Neural progenitor cell (in vitro differentiated cells): ENCODE data around the gene DGKE.

ENCODE experiments used
- EZH2 ChIP-seq: fragments of 200-600 bp; sonication (generic); IDR thresholded peaks from 2 replicates; pipeline ENCODE4 v1.6.1; 2017; ENCODE audit warnings: antibody characterized with exemption, mild to moderate bottlenecking, moderate library complexity
- EZH2phosphoT487 ChIP-seq: fragments of 200-600 bp; sonication (generic); IDR thresholded peaks from 2 replicates; pipeline ENCODE4 v1.6.1; 2017; ENCODE audit warnings: antibody characterized with exemption
- TF ChIP-seq, protein P1 (sequence below): fragments of 200-600 bp; sonication (generic); IDR thresholded peaks from 2 replicates; pipeline ENCODE4 v1.5.1; 2017; ENCODE audit warnings: antibody characterized with exemption, mild to moderate bottlenecking

GRCh38 chr17:56810343-56810742, 23.6 kb upstream of the DGKE start:
- TF ChIP-seq, protein P1, sequence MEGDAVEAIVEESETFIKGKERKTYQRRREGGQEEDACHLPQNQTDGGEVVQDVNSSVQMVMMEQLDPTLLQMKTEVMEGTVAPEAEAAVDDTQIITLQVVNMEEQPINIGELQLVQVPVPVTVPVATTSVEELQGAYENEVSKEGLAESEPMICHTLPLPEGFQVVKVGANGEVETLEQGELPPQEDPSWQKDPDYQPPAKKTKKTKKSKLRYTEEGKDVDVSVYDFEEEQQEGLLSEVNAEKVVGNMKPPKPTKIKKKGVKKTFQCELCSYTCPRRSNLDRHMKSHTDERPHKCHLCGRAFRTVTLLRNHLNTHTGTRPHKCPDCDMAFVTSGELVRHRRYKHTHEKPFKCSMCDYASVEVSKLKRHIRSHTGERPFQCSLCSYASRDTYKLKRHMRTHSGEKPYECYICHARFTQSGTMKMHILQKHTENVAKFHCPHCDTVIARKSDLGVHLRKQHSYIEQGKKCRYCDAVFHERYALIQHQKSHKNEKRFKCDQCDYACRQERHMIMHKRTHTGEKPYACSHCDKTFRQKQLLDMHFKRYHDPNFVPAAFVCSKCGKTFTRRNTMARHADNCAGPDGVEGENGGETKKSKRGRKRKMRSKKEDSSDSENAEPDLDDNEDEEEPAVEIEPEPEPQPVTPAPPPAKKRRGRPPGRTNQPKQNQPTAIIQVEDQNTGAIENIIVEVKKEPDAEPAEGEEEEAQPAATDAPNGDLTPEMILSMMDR: no peak
- TF ChIP-seq EZH2: no peak
- TF ChIP-seq EZH2phosphoT487: no peak
